Vagina (tissue), 2 donors: Measurements from ENCODE around the gene KDM3B.

Experiments used
- POLR2A ChIP-seq, 2 donors: fragments of 450-650 bp; IDR thresholded peaks; one replicate each; pipeline ENCODE4 v1.6.1; 2017; ENCODE audit warnings: antibody characterized with exemption in 2 of 2, mild to moderate bottlenecking in 2 of 2, moderate library complexity in 2 of 2
- TF ChIP-seq, protein P1 (sequence below), 3 experiments: fragments of 450-650 bp in 2 of 3; fragments of 200-600 bp in 1 of 3; sonication (generic) in 1 of 3; IDR thresholded peaks; one replicate each; pipeline ENCODE4 v1.5.1; 2017 to 2019; ENCODE audit warnings: antibody characterized with exemption in 3 of 3, mild to moderate bottlenecking in 2 of 3, moderate library complexity in 2 of 3

DNA sequence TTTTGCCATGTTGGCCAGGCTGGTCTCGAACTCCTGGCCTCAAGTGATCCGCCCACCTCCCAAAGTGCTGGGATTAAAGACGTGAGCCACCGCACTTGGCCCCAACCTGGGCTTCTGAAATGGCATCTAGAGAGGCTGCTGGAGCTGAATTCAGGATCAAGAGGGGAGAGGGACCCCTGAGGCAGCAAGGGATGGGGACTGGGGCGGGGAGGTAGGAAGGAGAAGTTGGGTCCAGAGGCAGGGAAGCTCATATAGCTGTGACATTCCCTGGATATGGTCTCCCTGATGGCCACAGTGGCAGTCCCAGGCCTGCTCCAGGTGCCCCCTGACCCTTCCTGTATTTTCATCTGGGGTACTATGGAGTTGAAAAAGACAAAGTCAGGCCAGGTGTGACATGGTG lies 98.5 kb downstream of the KDM3B start:
- no peak for TF ChIP-seq POLR2A (IDR thresholded peaks at IDR 0.05)
- TF ChIP-seq, protein P1, sequence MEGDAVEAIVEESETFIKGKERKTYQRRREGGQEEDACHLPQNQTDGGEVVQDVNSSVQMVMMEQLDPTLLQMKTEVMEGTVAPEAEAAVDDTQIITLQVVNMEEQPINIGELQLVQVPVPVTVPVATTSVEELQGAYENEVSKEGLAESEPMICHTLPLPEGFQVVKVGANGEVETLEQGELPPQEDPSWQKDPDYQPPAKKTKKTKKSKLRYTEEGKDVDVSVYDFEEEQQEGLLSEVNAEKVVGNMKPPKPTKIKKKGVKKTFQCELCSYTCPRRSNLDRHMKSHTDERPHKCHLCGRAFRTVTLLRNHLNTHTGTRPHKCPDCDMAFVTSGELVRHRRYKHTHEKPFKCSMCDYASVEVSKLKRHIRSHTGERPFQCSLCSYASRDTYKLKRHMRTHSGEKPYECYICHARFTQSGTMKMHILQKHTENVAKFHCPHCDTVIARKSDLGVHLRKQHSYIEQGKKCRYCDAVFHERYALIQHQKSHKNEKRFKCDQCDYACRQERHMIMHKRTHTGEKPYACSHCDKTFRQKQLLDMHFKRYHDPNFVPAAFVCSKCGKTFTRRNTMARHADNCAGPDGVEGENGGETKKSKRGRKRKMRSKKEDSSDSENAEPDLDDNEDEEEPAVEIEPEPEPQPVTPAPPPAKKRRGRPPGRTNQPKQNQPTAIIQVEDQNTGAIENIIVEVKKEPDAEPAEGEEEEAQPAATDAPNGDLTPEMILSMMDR (IDR thresholded peaks at IDR 0.05): no peak
